ENCODE measurements around the gene CCT7.

CCT7 gene

DNA sequence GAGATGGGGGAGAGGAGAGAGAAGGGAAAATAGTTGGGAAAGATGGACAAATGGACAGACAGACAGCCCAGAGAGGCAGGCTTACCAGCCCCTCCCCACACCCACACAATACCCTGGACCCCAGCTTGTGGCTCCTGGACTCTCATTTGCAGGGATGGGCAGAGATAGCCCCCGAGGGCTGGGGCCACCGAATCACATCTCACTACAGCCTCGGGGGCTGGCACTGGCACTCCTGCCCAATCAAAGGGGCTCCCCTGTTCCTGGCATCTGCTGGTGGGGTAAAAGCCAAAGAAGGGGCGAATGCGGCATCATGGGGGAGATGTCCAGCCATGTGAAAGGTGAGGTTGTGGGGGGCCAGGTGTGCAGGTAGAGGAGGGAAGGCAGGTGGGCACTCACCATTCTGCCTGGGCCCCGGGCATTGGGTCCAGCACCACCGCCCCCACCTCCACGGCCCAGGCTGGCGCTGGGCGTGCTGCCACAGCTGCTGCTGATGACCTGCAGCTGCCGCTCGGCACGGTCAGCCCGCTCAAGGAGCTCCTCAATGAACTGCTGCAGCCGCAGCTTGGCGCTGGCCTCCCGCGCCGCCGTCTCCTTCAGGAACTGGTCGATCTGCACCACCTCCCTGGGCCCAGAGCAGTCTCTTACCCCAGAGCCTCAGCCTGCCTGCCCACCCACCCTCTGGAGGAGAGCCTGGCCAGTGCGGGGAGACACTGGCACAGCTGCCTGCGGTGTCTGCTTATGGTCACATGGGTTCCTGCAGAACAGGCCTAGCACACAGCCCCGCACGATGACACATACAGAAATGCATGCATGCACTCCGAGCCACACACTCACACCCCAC lies 32.2 kb downstream of the CCT7 start:
- no peak for TF ChIP-seq TAF1 (IDR thresholded peaks at IDR 0.05; ENCODE audit: low read depth)
- TF ChIP-seq, protein P1, sequence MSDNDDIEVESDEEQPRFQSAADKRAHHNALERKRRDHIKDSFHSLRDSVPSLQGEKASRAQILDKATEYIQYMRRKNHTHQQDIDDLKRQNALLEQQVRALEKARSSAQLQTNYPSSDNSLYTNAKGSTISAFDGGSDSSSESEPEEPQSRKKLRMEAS (IDR thresholded peaks at IDR 0.05), result no peak
- no peak for TF ChIP-seq RAD21 (IDR thresholded peaks at IDR 0.05; ENCODE audit: low read depth)
- no peak for TF ChIP-seq YY1 (IDR thresholded peaks at IDR 0.05; ENCODE audit: low read depth)
- TF ChIP-seq EP300 (IDR thresholded peaks at IDR 0.05; ENCODE audit: borderline replicate concordance), result no peak
- no peak for TF ChIP-seq ZBTB7A (IDR thresholded peaks at IDR 0.05; ENCODE audit: low read depth)
- no peak for TF ChIP-seq CEBPB (IDR thresholded peaks at IDR 0.05)
- no peak for TF ChIP-seq TCF12 (IDR thresholded peaks at IDR 0.05; ENCODE audit: low read depth)
- TF ChIP-seq NFIC (IDR thresholded peaks at IDR 0.05), result no peak
- no peak for TF ChIP-seq TEAD4 (IDR thresholded peaks at IDR 0.05)
- TF ChIP-seq FOXM1 (IDR thresholded peaks at IDR 0.05; ENCODE audit: borderline replicate concordance, low read depth), result no peak
- TF ChIP-seq, protein P2, sequence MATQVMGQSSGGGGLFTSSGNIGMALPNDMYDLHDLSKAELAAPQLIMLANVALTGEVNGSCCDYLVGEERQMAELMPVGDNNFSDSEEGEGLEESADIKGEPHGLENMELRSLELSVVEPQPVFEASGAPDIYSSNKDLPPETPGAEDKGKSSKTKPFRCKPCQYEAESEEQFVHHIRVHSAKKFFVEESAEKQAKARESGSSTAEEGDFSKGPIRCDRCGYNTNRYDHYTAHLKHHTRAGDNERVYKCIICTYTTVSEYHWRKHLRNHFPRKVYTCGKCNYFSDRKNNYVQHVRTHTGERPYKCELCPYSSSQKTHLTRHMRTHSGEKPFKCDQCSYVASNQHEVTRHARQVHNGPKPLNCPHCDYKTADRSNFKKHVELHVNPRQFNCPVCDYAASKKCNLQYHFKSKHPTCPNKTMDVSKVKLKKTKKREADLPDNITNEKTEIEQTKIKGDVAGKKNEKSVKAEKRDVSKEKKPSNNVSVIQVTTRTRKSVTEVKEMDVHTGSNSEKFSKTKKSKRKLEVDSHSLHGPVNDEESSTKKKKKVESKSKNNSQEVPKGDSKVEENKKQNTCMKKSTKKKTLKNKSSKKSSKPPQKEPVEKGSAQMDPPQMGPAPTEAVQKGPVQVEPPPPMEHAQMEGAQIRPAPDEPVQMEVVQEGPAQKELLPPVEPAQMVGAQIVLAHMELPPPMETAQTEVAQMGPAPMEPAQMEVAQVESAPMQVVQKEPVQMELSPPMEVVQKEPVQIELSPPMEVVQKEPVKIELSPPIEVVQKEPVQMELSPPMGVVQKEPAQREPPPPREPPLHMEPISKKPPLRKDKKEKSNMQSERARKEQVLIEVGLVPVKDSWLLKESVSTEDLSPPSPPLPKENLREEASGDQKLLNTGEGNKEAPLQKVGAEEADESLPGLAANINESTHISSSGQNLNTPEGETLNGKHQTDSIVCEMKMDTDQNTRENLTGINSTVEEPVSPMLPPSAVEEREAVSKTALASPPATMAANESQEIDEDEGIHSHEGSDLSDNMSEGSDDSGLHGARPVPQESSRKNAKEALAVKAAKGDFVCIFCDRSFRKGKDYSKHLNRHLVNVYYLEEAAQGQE (IDR thresholded peaks at IDR 0.05; ENCODE audit: low read depth), result no peak
- TF ChIP-seq CREB1 (IDR thresholded peaks at IDR 0.05; ENCODE audit: low read depth), result no peak
- no peak for TF ChIP-seq EGR1 (IDR thresholded peaks at IDR 0.05)
- TF ChIP-seq, protein P3, sequence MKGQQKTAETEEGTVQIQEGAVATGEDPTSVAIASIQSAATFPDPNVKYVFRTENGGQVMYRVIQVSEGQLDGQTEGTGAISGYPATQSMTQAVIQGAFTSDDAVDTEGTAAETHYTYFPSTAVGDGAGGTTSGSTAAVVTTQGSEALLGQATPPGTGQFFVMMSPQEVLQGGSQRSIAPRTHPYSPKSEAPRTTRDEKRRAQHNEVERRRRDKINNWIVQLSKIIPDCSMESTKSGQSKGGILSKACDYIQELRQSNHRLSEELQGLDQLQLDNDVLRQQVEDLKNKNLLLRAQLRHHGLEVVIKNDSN (IDR thresholded peaks at IDR 0.05), result no peak

DNA sequence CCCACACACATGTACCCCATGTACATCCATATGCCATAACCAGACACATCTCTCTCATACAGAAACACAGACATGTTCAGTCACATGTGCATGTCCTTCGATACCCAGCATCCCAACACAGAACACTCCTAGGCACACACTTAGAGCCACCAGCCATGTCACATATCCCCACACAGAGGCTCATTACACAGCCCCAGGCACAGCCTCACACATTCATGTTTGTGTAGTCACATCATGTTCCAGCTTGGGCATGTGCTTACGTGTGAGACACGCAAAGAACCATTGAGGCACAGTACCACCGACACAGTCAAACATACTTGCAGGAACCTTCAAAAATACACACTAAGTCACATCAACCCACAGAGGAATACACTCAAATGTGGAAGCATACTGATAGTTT lies 32.9 kb downstream of the CCT7 start:
- TF ChIP-seq YY1 (IDR thresholded peaks at IDR 0.05; ENCODE audit: low read depth) (no peak), TAF1 (IDR thresholded peaks at IDR 0.05; ENCODE audit: low read depth) (no peak), EP300 (IDR thresholded peaks at IDR 0.05; ENCODE audit: borderline replicate concordance) (no peak), ZBTB7A (IDR thresholded peaks at IDR 0.05; ENCODE audit: low read depth) (no peak), CREB1 (IDR thresholded peaks at IDR 0.05; ENCODE audit: low read depth) (no peak), RAD21 (IDR thresholded peaks at IDR 0.05; ENCODE audit: low read depth) (no peak), FOXM1 (IDR thresholded peaks at IDR 0.05; ENCODE audit: borderline replicate concordance, low read depth) (no peak), EGR1 (IDR thresholded peaks at IDR 0.05) (no peak), NFIC (IDR thresholded peaks at IDR 0.05) (no peak), TCF12 (IDR thresholded peaks at IDR 0.05; ENCODE audit: low read depth) (no peak), CEBPB (IDR thresholded peaks at IDR 0.05) (no peak)
- TF ChIP-seq, protein P2 (IDR thresholded peaks at IDR 0.05; ENCODE audit: low read depth), result no peak
- TF ChIP-seq, protein P3 (IDR thresholded peaks at IDR 0.05), result no peak

DNA sequence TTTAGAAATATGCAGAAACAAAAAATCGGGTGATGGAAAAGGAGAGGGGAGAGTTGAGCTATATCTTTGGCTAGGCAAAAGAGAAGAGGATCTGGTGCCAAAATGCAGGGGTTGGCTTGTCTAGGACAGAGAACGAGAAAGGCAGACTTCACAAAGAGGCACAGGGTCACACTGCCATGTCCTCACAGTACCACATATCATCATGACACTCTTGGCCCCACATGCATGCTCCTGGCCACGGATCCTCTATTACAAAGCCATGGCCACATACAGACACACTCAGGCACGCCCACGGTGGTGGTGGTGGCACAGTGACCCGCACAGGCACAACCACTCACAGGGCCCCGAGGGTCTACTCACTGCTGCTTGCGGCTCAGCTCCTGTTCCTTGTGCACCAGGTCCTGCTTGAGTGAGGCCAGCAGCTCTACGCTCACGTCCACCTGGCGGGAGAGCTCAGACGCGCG lies 34.3 kb downstream of the CCT7 start:
- no peak for TF ChIP-seq EP300 (IDR thresholded peaks at IDR 0.05; ENCODE audit: borderline replicate concordance)

DNA sequence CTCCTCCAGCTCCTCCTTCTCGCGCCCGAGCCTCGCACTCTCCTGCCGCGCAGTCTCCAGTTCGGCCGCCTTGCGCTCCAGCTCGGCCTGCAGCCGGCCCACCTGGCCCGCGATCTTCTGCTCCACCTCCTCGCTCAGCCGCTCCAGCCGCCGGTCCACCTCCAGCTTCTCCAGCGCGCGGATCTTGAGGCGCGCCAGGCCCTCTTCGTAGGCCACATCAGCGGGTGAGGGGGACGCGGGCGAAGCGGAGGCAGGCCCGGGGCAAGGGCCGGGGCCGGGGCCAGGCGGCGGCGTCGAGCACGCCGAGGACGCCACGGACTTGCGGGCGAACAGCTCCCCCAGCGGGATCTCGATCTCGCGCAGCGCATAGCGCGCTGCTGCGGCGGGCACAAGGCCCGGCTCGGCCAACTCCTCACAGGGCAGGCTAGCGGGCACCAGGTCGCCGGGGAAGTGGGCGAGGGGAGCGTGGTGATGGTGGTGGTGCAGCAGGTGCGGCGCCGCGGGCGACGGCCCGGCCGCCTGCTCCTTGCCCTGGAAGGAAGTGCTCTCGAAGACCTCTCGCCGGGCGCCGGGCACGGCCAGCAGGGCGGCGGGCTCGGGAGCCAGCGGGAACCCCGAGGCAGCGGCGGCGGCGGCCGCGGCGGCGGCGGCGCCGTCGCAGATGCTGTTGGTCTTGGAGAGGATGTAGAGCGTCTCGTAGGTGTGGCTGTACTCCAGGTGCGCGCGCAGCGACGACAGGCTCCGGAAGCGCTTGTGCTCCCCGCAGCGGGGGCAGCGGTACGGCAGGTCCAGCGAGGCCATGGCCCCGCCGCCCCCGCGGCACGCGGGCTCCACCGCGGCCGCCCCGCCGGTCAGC lies 35.0 kb downstream of the CCT7 start:
- TF ChIP-seq EGR1 (IDR thresholded peaks at IDR 0.05), result peak; percentile 47; the same call in 1 of the 2 replicates
- TF ChIP-seq, protein P1 (IDR thresholded peaks at IDR 0.05), result no peak; the same call in none of the 2 replicates

DNA sequence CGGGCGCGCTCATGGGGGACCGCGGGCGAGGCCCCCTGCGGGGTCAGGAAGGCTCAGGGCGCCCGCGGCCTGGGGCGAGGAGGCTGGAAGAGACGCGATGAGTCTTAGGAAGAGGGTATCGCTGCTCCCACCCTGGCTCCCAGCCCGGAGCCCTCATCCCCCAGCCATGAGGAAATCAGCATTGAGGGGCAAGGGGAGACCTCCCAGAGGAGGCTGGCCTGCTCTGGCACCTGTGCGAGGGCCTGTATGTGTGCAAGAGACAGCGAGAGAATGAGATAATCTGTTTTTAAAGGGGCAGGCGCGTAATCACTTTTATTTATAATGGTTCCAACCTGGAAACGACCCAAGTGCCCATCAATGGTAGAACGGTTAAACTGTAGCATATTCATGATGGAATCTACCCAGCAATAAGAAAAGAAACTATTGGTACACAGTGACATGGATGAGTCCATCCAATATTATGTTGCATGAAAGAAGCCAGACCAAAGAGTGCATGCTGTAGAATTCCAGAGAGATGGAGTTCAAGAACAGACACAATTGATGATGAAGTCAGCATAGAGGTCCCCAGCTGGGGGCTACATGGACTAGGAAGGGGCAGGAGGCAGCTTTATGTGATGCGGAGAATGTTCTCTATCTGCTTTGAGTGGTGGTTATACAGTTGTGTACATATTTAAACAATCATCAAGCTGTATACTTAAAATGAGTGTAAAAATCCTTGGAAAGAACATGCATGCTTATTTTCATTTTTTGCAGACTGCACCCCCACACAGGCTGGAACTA lies 35.8 kb downstream of the CCT7 start:
- TF ChIP-seq NFIC (IDR thresholded peaks at IDR 0.05) (no peak), EP300 (IDR thresholded peaks at IDR 0.05; ENCODE audit: borderline replicate concordance) (no peak), TCF12 (IDR thresholded peaks at IDR 0.05; ENCODE audit: low read depth) (no peak), EGR1 (IDR thresholded peaks at IDR 0.05) (no peak), ZBTB7A (IDR thresholded peaks at IDR 0.05; ENCODE audit: low read depth) (no peak), RAD21 (IDR thresholded peaks at IDR 0.05; ENCODE audit: low read depth) (no peak)
- TF ChIP-seq, protein P3 (IDR thresholded peaks at IDR 0.05), result no peak

All from Ishikawa (cell line).